IPS-18c (cell line): ENCODE measurements around the gene DNAJC24.

Experiments
- H3K4me3 ChIP-seq: 2 replicates; pipeline ENCODE4 v1.7.0; 2013; ENCODE audit warnings: low read depth, mild to moderate bottlenecking, low read length, moderate library complexity; ENCODE audit not compliant: insufficient read depth
- H3K9me3 ChIP-seq: one replicate; pipeline ENCODE4 v1.6.1; 2013; ENCODE audit warnings: mild to moderate bottlenecking, low read length, moderate library complexity; ENCODE audit not compliant: control insufficient read depth, insufficient read depth

Gene DNAJC24

DNA sequence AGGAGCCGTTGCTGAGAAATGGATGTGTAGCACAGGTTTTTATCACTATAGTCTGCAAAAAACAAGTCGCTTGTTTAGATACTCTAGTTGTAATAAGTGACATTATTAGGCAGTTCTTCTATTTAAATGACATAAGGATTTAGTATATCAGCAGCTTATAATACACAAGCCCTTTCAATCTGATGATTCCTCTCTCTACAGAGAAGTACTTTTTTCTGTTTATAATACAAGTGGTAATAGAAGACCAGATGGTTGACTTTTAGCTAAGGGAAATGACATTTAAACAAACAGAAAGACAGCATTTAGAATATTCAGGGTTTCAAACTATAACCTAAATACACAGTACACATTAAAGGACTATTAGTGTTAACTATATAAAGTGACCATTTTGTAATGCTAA lies 79.4 kb downstream of the DNAJC24 start:
- H3K4me3 ChIP-seq = no peak overlapping the region
- no peaks in the 10 kb centered on the region for H3K9me3 ChIP-seq

DNA sequence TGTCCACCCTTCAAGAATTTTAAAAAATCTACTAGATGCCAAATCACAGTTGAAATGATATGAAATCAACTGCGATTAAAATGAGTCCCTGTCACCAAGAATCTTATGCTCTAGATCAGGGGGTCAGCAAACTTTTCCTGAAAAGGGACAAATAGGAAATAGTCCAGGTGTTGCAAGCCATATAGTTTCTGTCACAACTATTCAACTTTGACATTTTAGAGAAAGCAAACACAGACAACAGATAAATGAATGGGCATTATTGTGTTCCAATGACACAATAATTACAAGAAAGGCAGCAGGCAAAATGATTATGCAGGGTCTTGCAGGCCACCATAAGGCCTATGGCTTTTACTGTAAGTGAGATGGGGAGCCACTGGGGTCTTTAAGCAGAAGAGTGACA lies 81.2 kb downstream of the DNAJC24 start:
- no peak overlapping the region for H3K4me3 ChIP-seq
- H3K9me3 ChIP-seq = no peaks in the 10 kb centered on the region

DNA sequence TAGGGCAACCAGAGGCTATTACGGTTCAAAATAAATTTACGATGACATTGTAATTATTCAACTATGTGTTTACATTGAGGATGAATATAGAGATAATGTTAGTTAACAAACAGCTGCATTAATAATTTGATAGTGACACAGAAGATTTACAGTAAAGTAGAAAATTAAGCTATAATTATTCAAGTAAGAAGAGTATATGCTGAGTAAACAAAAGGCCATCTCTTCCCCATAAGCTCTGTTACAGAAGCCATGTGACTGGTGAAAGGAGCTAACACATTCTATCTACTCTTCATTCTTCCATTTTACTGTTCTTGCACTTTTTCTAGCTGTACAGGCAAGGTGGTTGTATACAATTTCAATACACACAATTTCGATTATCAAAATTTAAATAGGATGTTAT lies 85.5 kb downstream of the DNAJC24 start:
- no peak overlapping the region for H3K4me3 ChIP-seq
- H3K9me3 ChIP-seq = no peaks in the 10 kb centered on the region

DNA sequence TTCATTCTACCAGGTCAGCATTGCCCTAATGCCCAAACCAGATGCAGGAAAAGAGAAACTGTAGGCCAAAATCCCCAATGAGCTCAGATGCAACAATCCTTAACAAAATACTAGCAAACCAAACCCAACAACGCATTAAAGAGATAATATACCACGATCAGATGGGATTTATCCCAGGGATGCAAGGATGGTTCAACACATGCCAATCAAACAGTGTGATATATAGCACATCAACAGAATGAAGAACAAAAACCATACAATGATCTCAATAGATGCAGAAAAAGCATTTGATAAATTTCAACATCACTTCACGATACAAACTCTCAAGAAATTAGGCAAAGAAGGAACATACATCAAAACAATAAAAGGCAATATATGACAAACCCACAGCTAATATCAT lies 94.8 kb downstream of the DNAJC24 start:
- Histone ChIP-seq H3K9me3 (no peaks in the 10 kb centered on the region), H3K4me3 (no peak overlapping the region)

DNA sequence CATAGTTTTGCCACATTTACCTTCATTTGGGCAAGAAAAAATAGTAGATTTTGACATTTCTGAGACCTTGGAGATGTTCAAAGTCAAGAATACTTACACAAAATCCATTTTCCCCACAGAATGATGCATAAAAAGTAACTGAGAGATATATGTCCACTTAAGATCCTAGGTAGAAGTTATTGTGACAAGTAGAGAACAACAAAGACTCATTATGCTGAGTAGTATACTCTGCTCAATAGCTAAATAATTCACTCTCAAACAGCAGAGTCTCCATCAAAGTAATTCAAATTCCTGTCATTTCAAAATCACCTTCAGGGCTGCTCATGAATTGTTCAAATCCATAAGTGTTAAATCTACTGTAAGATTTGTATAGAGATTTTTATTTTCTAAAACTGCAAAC lies 104.4 kb downstream of the DNAJC24 start:
- H3K9me3 ChIP-seq = no peaks in the 10 kb centered on the region
- no peak overlapping the region for H3K4me3 ChIP-seq

DNA sequence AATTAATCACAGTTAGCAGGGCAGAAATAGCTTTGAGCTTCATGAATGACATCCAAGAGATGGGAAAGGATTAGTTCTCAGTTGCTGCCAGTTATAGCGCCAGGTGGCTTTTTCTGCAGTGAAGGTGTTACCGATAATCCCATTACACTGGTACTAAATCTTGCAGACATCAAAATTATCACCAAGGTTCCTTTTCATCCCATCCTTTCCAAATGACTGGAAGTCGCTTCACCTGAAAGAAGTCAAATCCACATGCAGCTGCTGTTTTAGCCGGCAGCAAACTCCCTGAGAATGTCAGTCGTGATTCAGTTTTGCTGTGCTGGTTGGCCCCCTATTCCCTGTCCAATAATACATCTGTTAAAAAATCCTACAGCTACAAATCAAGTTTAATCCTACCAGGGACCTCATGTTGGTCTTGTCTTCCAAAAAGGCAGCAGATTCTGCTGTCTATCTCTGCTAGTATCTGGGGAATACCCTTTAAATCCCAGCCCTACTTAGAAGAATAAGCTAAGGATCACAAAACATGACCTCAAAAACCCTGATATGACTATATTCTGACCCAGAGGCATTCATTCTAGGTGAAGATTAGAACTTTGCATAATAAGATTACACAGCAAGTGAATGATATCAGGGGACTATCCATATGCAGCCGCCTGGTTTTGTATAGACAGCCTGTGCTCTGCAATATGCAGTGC lies 108.0 kb downstream of the DNAJC24 start:
- H3K9me3 ChIP-seq = no peaks in the 10 kb centered on the region

DNA sequence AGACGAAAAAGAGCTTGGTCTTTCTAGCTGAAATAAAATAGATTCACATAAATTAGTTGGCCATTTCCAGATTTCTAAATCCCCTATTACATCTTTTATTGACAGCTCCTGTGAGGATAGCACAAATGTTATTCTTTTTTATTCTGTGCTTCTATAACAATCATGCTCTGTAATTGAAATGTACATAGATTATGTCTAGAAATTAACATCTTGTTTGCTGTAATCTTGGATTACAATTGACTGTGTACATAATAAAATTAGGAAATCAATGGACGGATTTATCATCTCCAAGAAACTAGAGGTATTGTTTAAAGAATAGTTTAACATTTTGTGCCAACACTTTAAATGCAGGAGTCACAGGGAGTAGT lies 108.5 kb downstream of the DNAJC24 start:
- Histone ChIP-seq H3K9me3 (no peaks in the 10 kb centered on the region), H3K4me3 (no peak overlapping the region)

More for the DNA sequence above, 108.0 kb downstream of the DNAJC24 start:
- H3K4me3 ChIP-seq = no peak overlapping the region

DNA sequence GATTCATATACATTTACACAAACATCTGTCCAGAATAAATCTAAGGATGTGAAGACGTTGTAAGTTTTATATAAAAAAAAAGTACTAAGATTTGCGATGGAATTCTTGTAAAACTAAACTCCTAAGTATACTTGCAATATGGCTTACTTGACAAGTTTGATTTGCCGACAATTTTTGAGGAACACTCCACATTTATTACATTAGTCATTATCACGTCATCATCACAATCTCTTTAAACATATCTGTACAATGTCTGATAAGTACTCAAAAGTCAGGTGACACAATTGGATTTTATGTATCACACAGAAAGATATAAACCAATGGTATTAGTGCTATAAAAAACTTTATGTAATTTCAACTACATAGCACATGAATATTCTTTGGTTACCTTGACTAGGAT lies 109.4 kb downstream of the DNAJC24 start:
- H3K4me3 ChIP-seq = no peak overlapping the region
- no peaks in the 10 kb centered on the region for H3K9me3 ChIP-seq

DNA sequence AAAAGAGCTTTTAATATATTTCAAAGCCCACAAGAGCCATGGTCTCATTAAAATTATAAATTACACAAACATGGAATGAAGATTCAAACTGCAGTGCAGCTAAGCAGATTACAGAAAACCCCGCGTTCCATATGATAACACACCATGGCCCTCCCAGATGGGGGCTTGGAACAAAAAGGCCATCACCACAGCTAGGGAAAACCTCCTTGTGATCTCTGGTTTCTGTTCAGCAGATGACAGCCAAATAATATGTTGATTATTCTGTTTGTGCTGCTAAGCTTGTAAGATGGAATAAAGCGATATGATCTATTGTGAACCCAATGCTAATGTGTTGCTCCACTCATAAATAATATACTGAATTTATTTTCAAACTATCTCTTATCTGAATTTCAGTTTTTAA lies 111.3 kb downstream of the DNAJC24 start:
- H3K9me3 ChIP-seq = no peaks in the 10 kb centered on the region
- H3K4me3 ChIP-seq = no peak overlapping the region
